Fibroblast of skin of right quadriceps (primary cell): ENCODE measurements around the gene MNAT1.

ENCODE experiments used
- DNase-seq: peaks from one replicate; pipeline ENCODE4 v3.0.0-alpha.2; 2013

The MNAT1 gene

GRCh38 chr14:60971271-60971670 lies 236.7 kb downstream of the MNAT1 start:
- no peak for DNase-seq

GRCh38 chr14:60972295-60972694 lies 237.7 kb downstream of the MNAT1 start:
- no peak for DNase-seq

GRCh38 chr14:60973070-60973469 lies 238.5 kb downstream of the MNAT1 start:
- DNase-seq, result no peak

GRCh38 chr14:60974090-60974651 lies 239.6 kb downstream of the MNAT1 start:
- no peak for DNase-seq

GRCh38 chr14:60975551-60975950 lies 241.0 kb downstream of the MNAT1 start:
- DNase-seq, result no peak

GRCh38 chr14:60977847-60978246 lies 243.3 kb downstream of the MNAT1 start:
- DNase-seq, result no peak

- DNase-seq, result peak; percentile 96
Observed at GRCh38 chr14:60980811-60981632, 246.5 kb downstream of the MNAT1 start, which contains the start of the genes SLC38A6 and TRMT5. SLC38A6 (plus strand) TSS chr14:60981245; CDS start chr14:60981278, 33 bp downstream. TRMT5 (minus strand) TSS chr14:60981079; CDS start chr14:60980973, 106 bp downstream.

- peak; percentile 89 for DNase-seq
Observed at GRCh38 chr14:60981633-60982455, 247.3 kb downstream of the MNAT1 start.

GRCh38 chr14:60984196-60984595 lies 249.6 kb downstream of the MNAT1 start:
- no peak for DNase-seq

GRCh38 chr14:60986500-60986899 lies 251.9 kb downstream of the MNAT1 start:
- no peak for DNase-seq

- peak; percentile 37 for DNase-seq
Observed at GRCh38 chr14:60989599-60989998, 255.0 kb downstream of the MNAT1 start.

GRCh38 chr14:60998617-60999016 lies 264.1 kb downstream of the MNAT1 start:
- DNase-seq, result no peak

GRCh38 chr14:60999536-60999935 lies 265.0 kb downstream of the MNAT1 start:
- no peak for DNase-seq

GRCh38 chr14:61003571-61003970 lies 269.0 kb downstream of the MNAT1 start:
- peak; percentile 35 for DNase-seq

- no peak for DNase-seq
Observed at GRCh38 chr14:61019537-61019936, 285.0 kb downstream of the MNAT1 start.
